Measurements from ENCODE around the gene GALNT10.

The GALNT10 gene

GRCh38 chr5:154268073-154268472 lies 77.5 kb downstream of the GALNT10 start:
- DNase-seq (ENCODE audit: low spot score) = no peak

- DNase-seq (ENCODE audit: low spot score) = no peak
Observed at GRCh38 chr5:154269414-154269813, 78.9 kb downstream of the GALNT10 start.

GRCh38 chr5:154271466-154271865 lies 80.9 kb downstream of the GALNT10 start:
- no peak for DNase-seq (ENCODE audit: low spot score)

GRCh38 chr5:154271936-154272514 lies 81.5 kb downstream of the GALNT10 start:
- no peak for DNase-seq (ENCODE audit: low spot score)

GRCh38 chr5:154273028-154273617 lies 82.6 kb downstream of the GALNT10 start:
- DNase-seq (ENCODE audit: low spot score) = no peak

GRCh38 chr5:154273963-154274827 lies 83.7 kb downstream of the GALNT10 start:
- no peak for DNase-seq (ENCODE audit: low spot score)

- no peak for DNase-seq (ENCODE audit: low spot score)
Observed at GRCh38 chr5:154274828-154275185, 84.3 kb downstream of the GALNT10 start.

GRCh38 chr5:154275566-154275965 lies 85.0 kb downstream of the GALNT10 start:
- DNase-seq (ENCODE audit: low spot score) = no peak

- DNase-seq (ENCODE audit: low spot score) = no peak
Observed at GRCh38 chr5:154276261-154276972, 85.9 kb downstream of the GALNT10 start.

- DNase-seq (ENCODE audit: low spot score) = no peak
Observed at GRCh38 chr5:154276973-154277331, 86.4 kb downstream of the GALNT10 start.

GRCh38 chr5:154277499-154277898 lies 87.0 kb downstream of the GALNT10 start:
- DNase-seq (ENCODE audit: low spot score) = no peak

GRCh38 chr5:154278186-154278585 lies 87.7 kb downstream of the GALNT10 start:
- no peak for DNase-seq (ENCODE audit: low spot score)

- no peak for DNase-seq (ENCODE audit: low spot score)
Observed at GRCh38 chr5:154278908-154279307, 88.4 kb downstream of the GALNT10 start.

GRCh38 chr5:154284433-154284832 lies 93.9 kb downstream of the GALNT10 start:
- no peak for DNase-seq (ENCODE audit: low spot score)

GRCh38 chr5:154285661-154286408 lies 95.3 kb downstream of the GALNT10 start:
- no peak for DNase-seq (ENCODE audit: low spot score)

GRCh38 chr5:154286557-154286956 lies 96.0 kb downstream of the GALNT10 start:
- DNase-seq (ENCODE audit: low spot score) = no peak

- DNase-seq (ENCODE audit: low spot score) = no peak
Observed at GRCh38 chr5:154287136-154287535, 96.6 kb downstream of the GALNT10 start.

GRCh38 chr5:154288145-154288544 lies 97.6 kb downstream of the GALNT10 start:
- DNase-seq (ENCODE audit: low spot score) = no peak

GRCh38 chr5:154291917-154292316 lies 101.4 kb downstream of the GALNT10 start:
- DNase-seq (ENCODE audit: low spot score) = no peak

GRCh38 chr5:154293219-154293618 lies 102.7 kb downstream of the GALNT10 start:
- DNase-seq (ENCODE audit: low spot score) = no peak

- DNase-seq (ENCODE audit: low spot score) = no peak
Observed at GRCh38 chr5:154295551-154295950, 105.0 kb downstream of the GALNT10 start.

Data from germinal center (tissue), 1 donor.